ENCODE data around the gene MLEC. TPM values are rescaled to one million over a fixed set of nuclear protein-coding genes. Genes with fewer than 3 reads are reported as not detected.

Gene MLEC
- total RNA-seq, 1 experiment from 2014 or later: 181 TPM

- Histone ChIP-seq H3K23ac (ENCODE audit: insufficient read length, low read depth, low read length) (no peak overlapping the region), H2AFZ (ENCODE audit: low read length) (no peak overlapping the region), H2AK5ac (ENCODE audit: insufficient read length, low read length) (no peak overlapping the region), H2BK12ac (ENCODE audit: insufficient read length, low read depth, low read length) (no peak overlapping the region), H2BK120ac (ENCODE audit: low read depth, low read length, poor library complexity, severe bottlenecking) (no peak overlapping the region), H4K91ac (ENCODE audit: insufficient read length, low read depth, low read length) (no peak overlapping the region), H3K9ac (ENCODE audit: extremely low read depth, insufficient read length, low read length) (no peak overlapping the region), H2BK5ac (ENCODE audit: insufficient read length, low read length) (no peak overlapping the region), H3K4me1 (ENCODE audit: insufficient read depth, low read length) (no peaks in the 10 kb centered on the region), H3K4ac (ENCODE audit: low read depth, low read length) (no peak overlapping the region), H3K79me2 (ENCODE audit: insufficient read depth, low read length) (no peaks in the 10 kb centered on the region), H3K4me2 (ENCODE audit: insufficient read depth, insufficient read length, low read length) (no peak overlapping the region), H3K9me3 (ENCODE audit: control insufficient read depth, low read depth, low read length) (no peaks in the 10 kb centered on the region), H3K18ac (ENCODE audit: insufficient read length, low read depth, low read length) (no peak overlapping the region), H3K56ac (ENCODE audit: insufficient read length, low read depth, low read length) (no peak overlapping the region), H3K14ac (ENCODE audit: insufficient read depth, low read length) (no peak overlapping the region), H2BK20ac (ENCODE audit: low read depth, low read length, poor library complexity, severe bottlenecking) (no peak overlapping the region), H3T11ph (ENCODE audit: low read length) (no peak overlapping the region), H3K27me3 (ENCODE audit: insufficient read depth, low read length) (no peaks in the 10 kb centered on the region), H4K8ac (replicated peaks; ENCODE audit: insufficient read length, low read depth, low read length) (no peak overlapping the region), H3K79me1 (ENCODE audit: insufficient read depth, low read depth, low read length, poor library complexity, severe bottlenecking) (no peaks in the 10 kb centered on the region), H4K20me1 (ENCODE audit: control insufficient read depth, insufficient read depth, insufficient read length) (no peaks in the 10 kb centered on the region), H3K27ac (ENCODE audit: insufficient read length, low read depth, low read length) (no peak overlapping the region), H3K23me2 (ENCODE audit: insufficient read length, low read depth, low read length, poor library complexity, severe bottlenecking) (no peaks in the 10 kb centered on the region), H4K5ac (ENCODE audit: insufficient read length, low read depth, low read length) (no peak overlapping the region), H2BK15ac (ENCODE audit: low read depth, low read length) (no peak overlapping the region)
- Mint-ChIP-seq H3K27ac (no peak overlapping the region), H3K36me3 (ENCODE audit: insufficient read depth in 1 of 3, low read depth in 3 of 3) (peaks cover 12 to 29% (median 25%) of the 10 kb centered on the region in 3 experiments), H3K27me3 (ENCODE audit: low read depth) (no peaks in the 10 kb centered on the region), H3K9me3 (peaks cover 7 to 10% of the 10 kb centered on the region in 2 experiments; a peak in 2 of 5 replicates), H3K4me1 (no peaks in the 10 kb centered on the region), H3K4me3 (no peak overlapping the region; a peak in 1 of 5 replicates)
- WGBS (ENCODE audit: extremely low coverage, insufficient read length, low lambda C conversion rate): no CpG with 5 or more reads among the region's 10 CpGs
- TF ChIP-seq CTCF (conservative IDR thresholded peaks at IDR 0.05): no peak
- no peak for DNase-seq
Measured at GRCh38 chr12:120734210-120734609, 47.3 kb downstream of the MLEC start.
